ENCODE data around the gene ITPR1.
A peak's percentile ranks its signal among the peaks of the same experiment; 100 is the strongest.

The ITPR1 gene

DNA sequence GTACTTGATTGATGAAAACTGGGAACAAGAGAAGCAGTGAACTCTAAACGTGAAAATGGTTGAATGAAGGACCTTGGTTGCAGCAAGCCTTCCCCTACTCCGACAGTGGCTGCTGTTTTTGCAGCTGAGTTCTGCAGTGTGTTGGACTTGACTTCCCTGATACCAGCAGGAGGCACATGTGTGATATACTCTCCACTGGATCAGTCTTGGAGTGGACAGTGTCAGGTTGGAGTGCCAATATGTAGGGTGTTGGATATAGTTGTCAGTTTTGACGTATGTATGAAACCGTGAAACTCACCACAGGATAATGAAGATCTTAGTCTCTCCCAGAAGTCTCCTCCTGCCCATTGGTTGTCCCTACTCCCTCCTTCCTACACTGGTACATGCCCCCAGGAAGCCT is 106.5 kb downstream of the ITPR1 start:
- no peak for DNase-seq

DNA sequence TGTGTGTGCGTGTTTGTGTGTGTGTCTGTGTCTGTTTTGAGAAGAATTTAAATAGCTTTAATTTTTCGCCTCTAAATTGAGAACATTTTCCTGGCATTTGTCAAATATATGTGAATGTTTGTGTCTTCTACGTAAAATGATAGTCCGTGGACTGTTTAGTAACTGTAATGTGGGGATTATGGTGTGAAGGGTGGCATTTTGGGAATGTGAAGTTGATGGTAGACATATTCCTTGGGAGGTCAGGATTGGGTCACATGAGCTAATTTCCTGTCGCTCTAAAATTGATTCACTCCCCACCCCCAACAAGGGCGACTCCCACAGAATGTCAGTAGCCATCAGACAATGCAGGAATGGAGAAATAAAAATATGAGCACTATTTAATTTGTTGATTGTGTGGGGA is 107.3 kb downstream of the ITPR1 start:
- DNase-seq = no peak

DNA sequence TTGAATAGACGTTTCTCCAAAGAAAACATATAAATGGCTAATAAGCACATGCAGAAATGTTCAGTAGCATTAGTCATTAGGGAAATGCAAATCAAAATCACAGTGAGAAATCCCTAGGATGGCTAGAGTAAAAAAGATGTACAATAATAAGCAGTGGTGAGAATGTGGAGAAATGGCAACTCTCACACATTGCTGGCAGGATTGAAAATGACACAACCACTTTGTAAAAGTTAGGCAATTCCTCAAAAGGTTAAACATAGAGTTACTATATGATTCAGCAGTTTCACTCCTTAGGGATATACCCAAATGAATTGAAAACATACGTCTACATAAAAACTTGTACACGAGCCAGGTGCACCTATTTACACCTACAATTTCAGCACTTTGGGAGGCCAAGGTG is 108.7 kb downstream of the ITPR1 start:
- no peak for DNase-seq

DNA sequence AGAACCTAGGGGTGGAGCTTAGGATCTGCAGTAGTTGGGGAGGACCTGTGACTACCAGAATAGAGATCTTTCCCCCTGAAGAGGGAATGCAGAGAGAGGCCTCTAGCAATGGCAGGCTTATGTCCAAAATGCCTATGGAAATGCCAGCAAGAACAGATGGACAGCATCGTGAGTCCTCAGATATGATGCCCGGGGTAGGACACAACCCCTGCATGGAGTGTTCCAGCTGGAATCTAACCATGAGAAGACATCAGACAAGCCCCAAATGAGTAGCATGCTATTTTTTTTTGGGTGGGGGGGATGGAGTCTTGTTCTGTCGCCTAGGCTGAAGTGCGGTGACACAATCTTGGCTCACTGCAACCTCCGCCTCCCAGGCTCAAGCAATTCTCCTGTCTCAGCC is 111.5 kb downstream of the ITPR1 start:
- no peak for DNase-seq

DNA sequence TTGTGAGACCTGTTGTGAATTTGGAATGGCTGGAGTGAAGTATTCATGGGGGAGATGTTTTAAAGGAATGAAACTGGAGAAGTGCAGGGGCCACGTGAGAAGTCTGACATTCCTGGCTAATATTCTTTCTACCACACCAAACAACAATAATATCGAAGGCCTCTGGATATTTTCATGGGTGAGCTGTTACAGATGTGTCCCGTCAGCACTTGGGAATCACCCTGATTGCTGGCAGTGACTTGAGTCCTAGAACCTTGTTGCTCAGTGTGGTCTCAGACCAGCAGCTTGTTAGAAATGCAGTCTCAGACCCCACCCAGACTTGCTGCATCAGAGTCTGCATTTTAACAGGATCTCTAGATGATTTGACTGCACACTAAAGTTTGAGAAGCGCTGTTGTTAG is 113.8 kb downstream of the ITPR1 start:
- no peak for DNase-seq

DNA sequence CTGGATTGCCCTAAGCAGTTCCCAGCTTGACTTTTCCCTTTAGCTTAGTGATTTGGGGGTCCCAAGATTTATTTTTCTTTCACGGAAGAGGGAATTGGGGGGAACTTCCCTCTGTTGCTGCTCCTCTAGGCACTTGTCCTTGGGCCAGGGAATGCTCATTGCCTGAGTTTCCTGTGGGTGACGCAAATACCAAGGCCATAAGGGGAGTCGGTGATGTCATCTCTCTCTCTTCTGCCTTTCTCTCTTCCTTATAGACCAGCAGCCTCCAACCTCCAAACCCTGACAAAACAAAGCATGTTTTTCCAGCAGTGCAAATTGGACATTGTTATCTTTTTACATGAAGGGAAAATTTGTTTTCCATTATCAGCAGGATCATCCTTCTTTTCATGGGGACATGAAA is 120.2 kb downstream of the ITPR1 start:
- no peak for DNase-seq

DNA sequence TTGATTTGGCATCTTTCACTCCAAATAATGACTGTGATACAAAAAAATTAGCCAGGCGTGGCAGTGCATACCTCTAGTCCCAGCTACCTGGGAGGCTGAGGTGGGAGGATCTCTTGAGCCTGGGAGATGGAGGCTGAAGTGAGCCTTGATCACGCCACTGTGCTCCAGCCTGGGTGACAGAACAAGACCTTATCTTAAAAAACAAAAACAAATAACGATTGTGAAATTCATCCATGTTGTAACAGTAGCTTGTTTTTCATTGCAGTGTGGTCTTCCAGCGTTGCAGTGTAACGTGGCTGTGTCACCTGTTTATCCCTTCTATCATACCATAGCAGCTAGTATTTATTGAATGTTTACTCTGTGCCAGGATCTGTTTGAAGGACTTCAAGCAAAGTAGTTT is 120.9 kb downstream of the ITPR1 start:
- no peak for DNase-seq

DNA sequence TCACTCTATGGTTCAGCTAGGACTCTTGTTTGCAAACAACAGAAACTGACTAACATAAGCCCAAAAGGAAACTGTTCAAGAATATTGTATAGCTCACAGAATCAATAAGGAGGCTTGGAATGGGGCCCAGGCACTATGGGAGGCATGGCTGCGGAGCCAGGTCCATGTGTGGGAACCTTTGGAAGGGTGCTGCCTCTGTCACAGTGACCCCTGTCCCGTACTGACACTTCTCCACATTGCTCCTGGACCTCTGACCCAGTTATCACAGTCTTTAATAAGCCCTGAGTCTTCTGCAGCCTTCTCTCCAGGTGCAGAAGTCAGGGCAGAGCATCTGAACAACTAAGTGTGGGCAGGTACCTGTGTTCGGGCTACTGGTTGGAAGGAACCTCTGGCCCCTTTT is 121.8 kb downstream of the ITPR1 start:
- DNase-seq = no peak

DNA sequence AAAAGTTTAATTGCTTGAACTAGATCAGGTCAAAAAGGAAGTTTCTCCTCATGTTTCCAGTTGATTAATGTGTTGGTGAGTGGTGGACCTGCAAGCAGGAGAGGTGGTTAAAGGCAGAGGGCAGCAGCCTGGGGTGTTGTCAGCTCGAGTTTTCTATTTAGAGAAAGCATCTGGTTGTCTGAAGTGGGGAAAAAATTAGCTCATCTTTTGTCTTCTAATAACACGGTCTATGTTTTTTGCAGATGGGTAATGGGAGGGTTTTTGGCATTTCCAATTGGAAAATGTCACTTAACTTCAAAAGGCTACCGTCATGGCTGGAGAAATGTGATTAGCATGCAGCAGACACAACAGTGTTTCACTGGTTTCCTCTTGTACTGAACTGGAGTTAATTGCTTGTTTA is 122.6 kb downstream of the ITPR1 start:
- DNase-seq = no peak

DNA sequence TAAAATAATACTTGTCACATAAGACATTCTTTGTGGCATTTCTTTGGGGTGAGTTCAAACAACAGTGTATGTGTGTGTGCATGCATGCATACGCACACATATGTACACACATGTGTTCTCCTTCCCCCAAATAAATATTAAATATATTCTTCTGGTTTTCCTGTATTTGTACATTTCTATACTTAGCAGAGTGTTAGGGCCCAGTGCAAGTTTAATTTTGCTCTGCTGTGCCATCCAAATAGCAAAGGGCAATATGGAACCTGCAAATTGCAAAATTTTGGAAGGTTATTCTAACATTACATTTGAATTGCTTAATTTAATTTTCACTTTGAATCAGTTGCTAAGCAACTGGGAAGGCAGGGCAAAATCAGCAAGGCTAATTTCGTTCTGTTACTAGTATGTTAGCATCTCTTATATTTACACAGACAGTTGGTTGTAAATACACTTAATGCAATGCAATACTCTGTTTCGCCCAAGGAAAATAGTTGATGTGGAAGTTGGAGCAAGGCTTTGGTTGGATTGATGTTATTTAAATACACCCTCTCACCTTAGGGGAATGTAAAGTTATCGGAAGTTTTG is 130.4 kb downstream of the ITPR1 start:
- DNase-seq = no peak

DNA sequence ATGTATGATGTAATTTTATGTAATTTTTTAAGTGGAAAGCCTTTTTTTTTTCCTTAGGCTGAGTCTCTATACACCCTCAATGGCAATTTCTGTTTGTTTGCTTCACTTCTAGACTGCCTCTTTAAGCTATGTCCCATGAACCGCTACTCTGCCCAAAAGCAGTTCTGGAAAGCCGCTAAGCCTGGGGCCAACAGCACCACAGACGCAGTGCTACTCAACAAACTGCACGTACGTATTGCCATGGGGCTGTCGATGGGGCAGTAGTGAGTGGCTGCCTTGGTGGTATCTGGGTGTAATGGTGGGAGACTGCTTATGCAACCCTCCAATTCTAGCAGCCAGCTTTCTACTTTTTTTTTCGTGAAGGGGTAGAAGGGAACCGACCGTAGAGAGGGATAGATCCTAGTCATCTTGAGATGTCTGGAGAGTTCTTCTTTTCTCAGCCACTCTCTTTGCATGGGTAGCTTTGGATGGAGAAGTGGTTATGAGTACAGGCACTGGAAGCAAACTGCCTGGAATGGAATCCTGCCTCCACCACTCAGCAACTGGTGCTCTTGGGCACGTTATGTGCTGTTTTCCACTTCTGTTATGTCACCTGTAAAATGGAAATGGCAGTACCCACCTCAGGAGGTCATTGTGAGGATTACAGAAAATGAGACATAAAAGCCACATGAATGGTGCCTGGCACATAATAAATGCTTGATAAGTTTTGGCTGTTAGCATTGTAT is 134.7 kb downstream of the ITPR1 start:
- no peak for DNase-seq

DNA sequence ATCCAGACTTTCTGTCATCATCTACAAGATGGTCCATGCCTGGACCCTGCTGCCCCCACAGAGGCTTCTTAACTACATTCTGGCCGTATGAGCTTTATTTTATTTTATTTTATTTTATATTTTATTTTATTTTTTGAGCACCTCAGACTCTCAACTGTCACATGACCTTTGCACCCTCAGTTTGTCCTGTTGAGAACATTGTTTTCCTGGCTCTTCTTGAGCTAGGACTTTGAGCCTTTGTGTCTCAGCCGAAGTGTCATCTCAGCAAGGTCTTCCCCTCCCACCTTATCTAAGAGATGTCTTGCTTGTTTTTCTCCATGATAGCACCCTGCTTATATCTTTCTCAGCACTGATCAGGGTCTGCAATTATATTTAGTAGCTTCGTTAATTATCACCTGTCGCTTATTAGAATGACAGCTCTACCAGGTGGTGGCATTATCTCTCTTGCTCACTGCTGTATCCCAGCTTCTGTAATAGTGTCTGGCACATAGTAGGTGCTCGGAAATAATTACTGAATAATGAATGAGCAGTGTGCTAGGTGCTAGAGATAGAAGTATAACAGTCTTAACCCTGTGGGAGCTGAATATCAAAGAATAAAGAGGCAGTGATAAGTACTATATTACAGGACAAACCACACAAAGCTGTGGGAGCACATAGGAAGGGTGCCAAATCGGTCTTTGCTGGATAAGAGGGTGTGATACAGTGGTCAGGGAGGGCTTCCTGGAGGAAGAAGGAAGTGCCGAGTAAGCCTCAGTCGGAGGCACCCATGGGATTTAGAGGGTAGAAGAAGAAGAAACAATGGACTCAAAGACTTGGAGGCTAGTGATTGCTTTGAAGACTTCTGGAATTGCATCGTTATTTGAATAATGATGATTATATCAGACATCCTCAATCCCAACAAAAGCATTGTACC is 136.2 kb downstream of the ITPR1 start:
- DNase-seq = no peak

DNA sequence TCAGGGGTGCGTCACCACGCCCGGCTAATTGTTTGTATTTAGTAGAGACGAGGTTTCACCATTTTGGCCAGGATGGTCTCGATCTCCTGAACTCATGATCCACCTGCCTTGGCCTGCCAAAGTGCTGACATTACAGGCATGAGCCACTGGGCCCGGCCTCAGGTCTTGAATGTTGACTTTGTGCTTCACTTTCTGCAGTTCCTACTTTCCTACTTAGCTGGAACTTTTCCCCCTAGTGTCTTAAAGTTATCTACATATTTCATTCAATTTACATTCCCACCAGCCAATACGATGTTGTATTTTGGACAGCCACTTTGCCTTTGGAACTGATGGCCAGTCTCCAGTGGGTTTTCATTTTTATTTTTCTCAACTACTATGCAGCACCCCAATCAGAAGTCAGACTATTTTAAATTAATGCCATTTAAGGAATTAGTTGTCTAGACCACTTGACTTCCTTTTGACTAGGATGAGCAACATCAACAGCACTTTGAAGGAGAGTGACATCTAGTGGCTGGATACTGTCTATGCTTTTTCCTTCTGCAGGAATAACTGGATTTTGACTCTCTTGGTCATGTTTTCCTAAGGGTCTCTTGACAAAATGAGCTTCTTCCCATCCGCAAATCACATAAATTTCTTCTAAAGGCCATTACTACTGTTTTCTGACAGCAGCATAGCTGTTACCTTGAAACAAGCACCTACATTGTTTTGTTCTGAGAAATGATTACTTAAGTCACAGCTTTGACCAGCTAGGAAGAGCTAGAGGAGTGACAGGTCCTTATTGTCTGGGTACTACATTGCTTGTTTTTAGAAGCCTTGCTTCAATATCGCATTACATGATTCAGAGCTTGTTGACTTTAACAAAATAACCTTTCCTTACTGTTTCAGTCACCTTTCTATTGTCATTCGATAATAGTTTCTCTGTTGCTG is 140.2 kb downstream of the ITPR1 start:
- peak; percentile 27 for DNase-seq

DNA sequence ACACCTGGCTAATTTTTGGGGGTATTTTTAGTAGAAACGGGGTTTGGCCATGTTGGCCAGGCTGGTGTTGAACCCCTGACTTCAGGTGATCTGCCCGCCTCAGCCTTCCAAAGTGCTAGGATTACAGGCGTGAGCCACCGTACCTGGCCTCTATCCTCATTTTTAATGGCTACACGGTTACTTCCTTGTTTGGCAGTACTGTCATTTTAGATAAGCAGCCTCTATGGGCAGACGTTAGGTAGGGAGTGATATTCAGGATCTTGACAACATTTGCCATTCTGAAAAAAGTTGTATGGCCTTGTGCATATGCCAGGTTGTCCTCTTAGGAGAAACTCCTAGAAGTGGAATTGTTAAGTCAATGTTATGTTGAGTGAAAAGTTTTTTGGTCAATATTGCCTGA is 141.7 kb downstream of the ITPR1 start:
- no peak for DNase-seq

DNA sequence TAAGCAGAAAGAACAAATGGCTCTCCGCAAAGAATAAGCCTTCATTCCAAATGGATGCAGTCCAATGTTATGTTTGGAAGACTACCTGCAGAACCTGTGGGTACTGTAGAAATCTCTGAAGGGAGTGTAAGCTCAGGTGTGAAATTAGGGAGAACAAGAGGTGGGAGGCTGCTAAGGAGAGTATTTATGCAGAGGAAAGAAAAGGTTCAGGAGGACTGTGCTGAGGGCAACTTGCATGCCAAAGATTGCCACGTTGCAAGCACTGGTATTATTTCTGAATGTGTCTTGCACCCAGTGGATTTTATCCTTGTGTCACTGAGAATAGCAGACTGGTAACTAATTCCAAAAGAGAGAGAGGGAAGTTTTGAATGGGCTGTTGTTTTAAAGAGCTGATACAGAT is 144.1 kb downstream of the ITPR1 start:
- DNase-seq = no peak

DNA sequence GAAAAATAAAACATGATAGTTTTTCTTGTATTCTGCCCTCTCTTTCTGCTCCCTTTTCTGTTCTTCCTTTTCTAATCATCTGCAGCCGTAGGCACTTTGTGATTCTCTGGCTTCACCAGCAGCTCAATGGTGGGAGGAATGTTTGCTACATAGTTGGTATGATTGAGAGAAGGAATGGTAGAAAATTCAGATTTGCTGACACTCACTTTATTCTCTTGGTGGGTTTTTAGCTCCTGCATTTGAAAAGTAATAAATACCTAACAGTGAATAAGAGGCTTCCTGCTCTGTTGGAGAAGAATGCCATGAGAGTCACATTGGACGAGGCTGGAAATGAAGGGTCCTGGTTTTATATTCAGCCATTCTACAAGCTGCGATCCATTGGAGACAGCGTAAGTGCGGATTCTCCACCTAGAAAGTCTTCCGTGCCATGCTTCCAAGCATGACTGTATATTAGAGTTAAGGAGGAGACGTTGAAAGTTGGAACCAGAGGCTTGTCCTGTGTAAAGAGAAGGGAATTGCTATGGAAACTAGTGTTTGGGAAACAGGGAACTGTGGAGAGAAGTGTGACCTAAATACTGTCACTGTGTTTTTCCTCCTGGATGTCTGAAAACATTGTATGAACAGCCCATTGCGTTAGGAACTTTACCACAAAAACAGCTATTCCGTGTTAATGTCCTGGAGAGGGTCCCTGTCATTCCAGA is 148.9 kb downstream of the ITPR1 start:
- DNase-seq = no peak

DNA sequence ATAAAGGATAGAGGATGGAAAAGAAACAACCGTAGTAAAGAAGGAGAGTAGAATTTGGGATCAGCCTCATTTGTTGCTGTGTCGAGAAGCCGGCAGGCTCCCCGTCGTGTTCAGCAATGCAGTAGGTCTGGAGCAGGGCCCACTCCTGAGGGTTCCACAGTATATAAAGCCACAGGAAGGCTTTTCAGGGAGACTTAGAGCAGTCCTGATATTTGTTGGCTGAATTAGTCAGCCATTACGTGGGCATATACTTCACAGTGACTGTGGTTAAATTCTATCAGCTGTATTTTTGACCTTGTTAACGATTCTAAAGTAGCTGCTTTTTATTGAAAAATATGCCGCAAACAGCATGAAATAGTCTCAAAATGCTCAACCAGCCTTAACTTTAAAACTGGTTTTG is 149.5 kb downstream of the ITPR1 start:
- no peak for DNase-seq

DNA sequence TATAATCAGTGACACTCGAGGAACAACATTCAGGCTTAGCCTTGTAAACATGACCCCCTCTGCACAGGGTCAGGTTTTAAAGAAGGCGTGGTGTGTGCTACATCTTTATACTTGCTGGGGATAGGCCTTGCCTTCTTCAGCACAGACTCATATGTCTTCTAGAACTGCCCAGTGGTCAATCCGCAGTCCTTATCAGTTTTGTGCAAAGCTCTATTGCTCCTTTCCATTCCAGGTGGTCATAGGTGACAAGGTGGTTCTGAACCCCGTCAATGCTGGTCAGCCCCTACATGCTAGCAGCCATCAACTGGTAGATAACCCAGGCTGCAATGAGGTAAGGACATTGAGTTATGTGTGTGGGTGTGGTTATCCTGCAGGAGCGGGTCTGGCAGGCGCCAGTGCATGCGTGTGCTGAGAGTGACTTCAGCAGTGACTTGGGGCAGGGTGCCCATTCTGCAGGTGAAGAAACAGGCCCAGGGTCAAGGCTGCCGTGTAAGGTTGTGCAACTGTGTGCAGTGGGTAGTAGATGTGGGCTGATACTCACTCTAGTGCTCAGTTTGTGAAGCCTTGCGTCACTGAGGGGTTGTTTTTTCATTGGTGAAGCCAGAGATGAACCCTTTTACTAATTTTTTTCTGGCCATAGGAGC is 150.9 kb downstream of the ITPR1 start:
- no peak for DNase-seq

DNA sequence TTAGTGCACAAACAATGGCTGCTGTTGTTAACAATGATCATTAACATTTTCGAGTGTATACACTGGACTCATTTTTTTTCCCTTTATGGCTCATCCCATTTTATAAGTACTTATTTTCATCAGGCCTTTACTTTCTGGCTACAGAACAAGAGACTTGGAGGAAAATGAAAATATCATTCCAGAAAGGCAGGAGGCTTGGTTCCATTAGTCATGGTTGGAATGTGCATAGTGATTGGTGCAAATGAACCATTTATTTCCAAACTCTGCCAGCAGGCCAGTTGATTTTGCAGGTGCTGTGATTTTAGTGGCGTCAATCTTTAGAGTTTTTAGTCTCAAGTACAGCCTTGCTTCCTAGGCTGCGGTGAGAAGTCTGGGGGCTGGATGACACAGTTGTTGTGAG is 151.8 kb downstream of the ITPR1 start:
- no peak for DNase-seq

DNA sequence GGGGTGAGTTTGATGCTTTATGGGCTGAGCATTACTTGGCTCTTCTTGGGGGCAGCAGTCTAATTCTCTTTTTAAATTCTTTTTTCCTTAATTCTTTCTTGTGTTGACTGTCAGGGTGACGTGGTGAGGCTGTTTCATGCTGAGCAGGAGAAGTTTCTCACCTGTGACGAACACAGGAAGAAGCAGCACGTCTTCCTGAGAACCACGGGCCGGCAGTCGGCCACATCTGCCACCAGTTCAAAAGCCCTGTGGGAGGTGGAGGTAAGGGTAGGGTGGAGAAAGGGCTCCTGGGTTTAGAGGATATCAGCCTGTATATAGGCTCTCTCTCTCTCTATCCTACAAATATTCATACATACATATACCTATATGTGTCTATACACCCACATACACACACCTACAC is 152.3 kb downstream of the ITPR1 start:
- no peak for DNase-seq

DNA sequence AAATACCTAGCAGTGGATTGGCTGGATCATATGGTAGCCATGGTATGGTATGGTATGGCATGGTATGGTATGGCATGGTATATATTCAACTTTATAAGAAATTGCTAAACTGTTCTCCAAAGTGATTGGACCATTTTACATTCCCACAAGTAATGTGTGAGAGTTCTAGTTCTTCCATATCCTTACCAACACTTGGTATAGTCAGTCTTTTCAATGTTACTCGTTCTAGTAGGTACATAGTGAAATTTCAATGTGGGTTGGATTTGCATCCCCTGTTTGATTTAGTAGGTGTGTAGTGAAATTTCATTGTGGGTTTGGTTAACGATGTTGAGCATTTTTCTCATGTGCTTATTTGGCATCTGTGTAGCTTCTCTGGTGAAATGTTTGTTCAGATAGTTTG is 154.3 kb downstream of the ITPR1 start:
- DNase-seq = no peak

All from NCI-H1105 (cell line).